Brain microvascular endothelial cell (primary cell): Measurements from ENCODE around the gene EDARADD.

Source experiments
- DNase-seq: peaks from one replicate; pipeline ENCODE4 v3.0.0-alpha.2; 2020
- H3K27ac ChIP-seq: fragments of 250-450 bp; sonication (Bioruptor Pico); 2 replicates; pipeline ENCODE4 v1.5.1; 2020; ENCODE audit warnings: mild to moderate bottlenecking, moderate library complexity
- H3K27me3 ChIP-seq: fragments of 250-450 bp; sonication (Bioruptor Pico); replicated peaks from 2 replicates; pipeline ENCODE4 v1.5.1; 2020; ENCODE audit warnings: mild to moderate bottlenecking
- H3K36me3 ChIP-seq: fragments of 250-450 bp; sonication (Bioruptor Pico); replicated peaks from 2 replicates; pipeline ENCODE4 v1.5.1; 2020; ENCODE audit warnings: mild to moderate bottlenecking
- H3K4me3 ChIP-seq: 2 replicates; pipeline ENCODE4 v1.5.1; 2011; ENCODE audit warnings: low read depth, mild to moderate bottlenecking, control low read depth, low read length, moderate library complexity
- in situ Hi-C: cut with HindIII; loops from 2 replicates; pipeline ENCODE4 v1.10.0; 2017; ENCODE audit warnings: low sequenced_read_pairs, low pct_ligation_motif_present
- TF ChIP-seq, protein P1 (sequence below): IDR thresholded peaks from 2 replicates; pipeline ENCODE4 v1.5.1; 2011; ENCODE audit warnings: low read depth, mild to moderate bottlenecking, moderate library complexity, low read length, control low read depth, inconsistent platforms; ENCODE audit errors: missing control alignments

Gene EDARADD

DNA sequence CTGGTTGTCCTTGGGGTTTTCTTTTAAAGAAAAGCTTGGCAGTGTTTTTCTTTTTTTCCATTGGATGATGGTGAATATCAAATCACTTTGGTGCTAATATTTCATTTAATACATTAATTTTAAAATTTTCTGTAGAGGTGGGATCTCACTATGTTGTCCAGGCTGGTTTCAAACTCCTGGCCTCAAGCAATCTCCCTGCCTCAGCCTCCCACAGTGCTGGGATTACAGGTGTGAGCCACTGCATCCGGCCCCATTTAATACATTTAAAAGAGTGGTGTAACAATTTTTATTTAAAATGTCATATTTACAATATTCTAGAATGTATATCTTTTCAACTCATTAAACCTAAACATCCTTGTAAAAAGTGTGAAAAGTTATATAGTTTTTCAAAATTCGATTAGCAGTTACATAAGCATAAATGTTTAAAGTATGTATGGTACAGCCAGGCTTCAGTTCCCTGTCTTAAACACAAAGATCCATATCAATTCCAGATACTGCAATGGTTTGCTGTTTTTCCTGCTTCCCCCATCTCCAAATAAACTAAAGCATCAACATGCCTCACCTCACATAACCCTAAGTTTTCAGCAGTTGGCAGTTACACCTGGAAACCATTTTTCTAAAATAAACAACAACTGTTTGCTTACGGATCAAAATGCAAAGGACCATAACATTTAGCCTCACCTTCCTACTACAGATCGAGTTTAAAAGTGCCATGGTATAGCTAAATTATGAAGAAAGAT lies 120.8 kb downstream of the EDARADD start:
- DNase-seq = no peak
- no peak overlapping the region for H3K4me3 ChIP-seq
- H3K27me3 ChIP-seq = no peaks in the 10 kb centered on the region
- TF ChIP-seq, protein P1, sequence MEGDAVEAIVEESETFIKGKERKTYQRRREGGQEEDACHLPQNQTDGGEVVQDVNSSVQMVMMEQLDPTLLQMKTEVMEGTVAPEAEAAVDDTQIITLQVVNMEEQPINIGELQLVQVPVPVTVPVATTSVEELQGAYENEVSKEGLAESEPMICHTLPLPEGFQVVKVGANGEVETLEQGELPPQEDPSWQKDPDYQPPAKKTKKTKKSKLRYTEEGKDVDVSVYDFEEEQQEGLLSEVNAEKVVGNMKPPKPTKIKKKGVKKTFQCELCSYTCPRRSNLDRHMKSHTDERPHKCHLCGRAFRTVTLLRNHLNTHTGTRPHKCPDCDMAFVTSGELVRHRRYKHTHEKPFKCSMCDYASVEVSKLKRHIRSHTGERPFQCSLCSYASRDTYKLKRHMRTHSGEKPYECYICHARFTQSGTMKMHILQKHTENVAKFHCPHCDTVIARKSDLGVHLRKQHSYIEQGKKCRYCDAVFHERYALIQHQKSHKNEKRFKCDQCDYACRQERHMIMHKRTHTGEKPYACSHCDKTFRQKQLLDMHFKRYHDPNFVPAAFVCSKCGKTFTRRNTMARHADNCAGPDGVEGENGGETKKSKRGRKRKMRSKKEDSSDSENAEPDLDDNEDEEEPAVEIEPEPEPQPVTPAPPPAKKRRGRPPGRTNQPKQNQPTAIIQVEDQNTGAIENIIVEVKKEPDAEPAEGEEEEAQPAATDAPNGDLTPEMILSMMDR = no peak
- H3K27ac ChIP-seq = no peak overlapping the region
- H3K36me3 ChIP-seq = no peaks in the 10 kb centered on the region
- in situ Hi-C loops = no loop called here

DNA sequence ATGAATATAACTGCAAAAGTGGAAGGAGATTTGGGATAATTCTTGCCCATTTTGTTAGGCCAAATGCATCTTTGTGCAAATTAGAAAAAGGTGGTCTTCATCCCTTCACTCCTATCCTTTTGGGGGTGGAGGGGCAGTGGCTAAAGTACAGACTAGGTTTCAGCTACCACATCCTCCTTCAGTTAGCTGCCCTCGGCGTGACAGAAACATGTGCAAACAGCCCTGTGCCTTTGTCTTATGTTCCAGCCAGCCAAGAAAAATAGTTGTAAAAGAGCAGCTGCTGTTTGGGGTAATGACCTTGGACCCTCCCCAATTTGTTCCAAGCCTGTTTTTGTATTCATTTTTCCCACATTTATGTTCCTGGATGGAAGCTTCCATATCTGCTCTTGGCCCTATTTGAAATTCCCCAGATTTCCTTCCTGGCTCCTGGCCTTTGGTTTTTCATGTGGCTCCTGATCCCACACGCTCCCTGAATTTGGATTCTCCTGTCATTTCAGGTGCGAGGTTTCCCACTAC lies 121.4 kb downstream of the EDARADD start:
- in situ Hi-C loops = no loop called here
- no peak for DNase-seq
- no peaks in the 10 kb centered on the region for H3K36me3 ChIP-seq
- H3K27ac ChIP-seq = no peak overlapping the region
- TF ChIP-seq, protein P1 = no peak
- H3K4me3 ChIP-seq = no peak overlapping the region
- H3K27me3 ChIP-seq = no peaks in the 10 kb centered on the region

DNA sequence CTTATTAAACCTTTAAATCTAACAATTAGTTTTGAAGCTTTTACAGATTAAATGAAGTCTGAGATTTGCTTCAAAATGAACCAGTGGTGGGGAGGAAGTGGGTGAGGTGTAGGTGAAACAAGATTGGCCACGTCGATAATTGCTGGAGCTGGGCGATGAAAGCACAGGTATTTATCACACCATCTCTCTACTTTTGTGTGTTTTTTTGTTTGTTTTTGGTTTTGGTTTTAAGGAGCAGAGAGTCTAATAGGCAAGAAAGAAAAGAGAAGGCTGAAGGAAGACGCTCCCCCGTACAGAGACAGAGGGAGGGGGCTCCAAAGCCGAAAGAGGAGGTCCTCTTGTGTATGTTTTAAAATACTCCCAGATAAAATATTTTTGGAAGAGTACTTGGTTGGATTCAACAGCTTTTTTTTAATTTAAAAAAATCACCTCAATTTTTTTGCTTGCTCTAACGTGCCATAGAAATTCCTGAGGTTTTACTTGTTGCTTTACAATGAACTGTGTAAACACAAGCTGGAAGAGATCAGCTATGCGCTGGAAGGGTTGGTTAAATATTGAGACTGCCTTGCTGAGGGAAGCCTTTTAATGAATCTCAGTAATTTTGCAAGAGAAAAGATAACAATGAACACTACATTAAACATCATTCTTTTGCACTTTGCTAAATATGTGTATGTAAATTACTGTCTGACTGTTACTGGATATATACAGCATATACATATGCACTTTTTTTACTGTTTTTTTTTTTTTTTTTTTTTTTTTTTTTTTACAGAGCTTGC lies 123.0 kb downstream of the EDARADD start:
- peak; percentile 54 for DNase-seq
- Histone ChIP-seq H3K27me3 (no peaks in the 10 kb centered on the region), H3K27ac (no peak overlapping the region), H3K4me3 (no peak overlapping the region), H3K36me3 (no peaks in the 10 kb centered on the region)
- TF ChIP-seq, protein P1 = no peak
- in situ Hi-C loops = no loop called here

DNA sequence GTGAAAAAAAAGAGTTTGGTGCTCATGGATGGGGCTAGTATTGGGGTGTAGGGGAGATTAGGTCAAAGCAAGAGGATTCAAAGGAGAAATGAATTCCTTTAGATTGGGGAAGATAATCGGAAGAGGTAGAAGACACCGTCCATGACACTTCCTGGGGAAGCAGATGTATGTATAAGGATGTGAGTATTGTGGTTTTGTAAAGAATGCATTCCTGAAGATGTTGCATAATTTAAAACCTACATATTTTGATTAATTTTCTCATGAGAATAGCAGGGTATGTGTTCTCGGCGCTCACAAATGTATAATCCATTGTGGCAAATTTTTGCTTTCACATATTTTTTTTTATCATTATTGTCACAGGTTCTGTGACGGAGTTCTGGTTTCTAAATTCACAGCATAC lies 124.2 kb downstream of the EDARADD start:
- Histone ChIP-seq H3K27me3 (no peaks in the 10 kb centered on the region), H3K27ac (peak overlapping the region; percentile 28), H3K36me3 (no peaks in the 10 kb centered on the region), H3K4me3 (no peak overlapping the region)
- DNase-seq = no peak
- TF ChIP-seq, protein P1 = no peak
- in situ Hi-C loops = no loop called here

DNA sequence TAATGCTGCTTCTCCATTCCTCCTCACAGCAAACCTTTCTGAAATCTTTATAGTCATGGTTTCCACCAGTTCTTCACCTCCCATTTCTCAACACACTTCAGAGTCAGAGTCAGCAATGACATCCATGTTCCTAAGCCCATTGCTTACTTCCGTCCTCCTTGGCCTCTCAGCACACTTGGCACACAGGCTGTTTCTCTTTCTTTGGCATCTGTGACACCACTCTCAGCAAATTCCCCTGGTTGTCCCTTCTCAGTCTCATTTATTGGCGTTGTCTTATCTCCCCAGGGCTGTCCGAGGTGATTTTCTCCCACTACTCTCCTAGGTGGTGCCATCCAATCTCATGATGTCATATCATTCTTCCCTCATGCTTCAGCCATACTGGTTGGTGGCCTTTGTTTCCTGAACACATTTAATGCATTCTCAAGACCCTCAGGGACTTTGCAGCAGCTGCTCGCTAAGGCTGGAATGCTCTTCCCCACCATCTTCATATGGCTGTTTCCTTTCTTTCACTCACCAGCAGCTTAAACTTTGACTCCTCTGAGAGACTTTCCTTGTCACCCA lies 126.4 kb downstream of the EDARADD start:
- no peaks in the 10 kb centered on the region for H3K27me3 ChIP-seq
- in situ Hi-C loops = no loop called here
- no peaks in the 10 kb centered on the region for H3K36me3 ChIP-seq
- no peak overlapping the region for H3K27ac ChIP-seq
- no peak overlapping the region for H3K4me3 ChIP-seq
- DNase-seq = no peak
- TF ChIP-seq, protein P1 = no peak
